ENCODE results near the gene MIB1. TPM values are rescaled to one million over a fixed set of nuclear protein-coding genes. Genes with fewer than 3 reads are reported as not detected.

Gene MIB1
- total and polyA plus RNA-seq, 10 of the 15 experiments (the other 5 are each of a cell fraction or from before 2014, with no cell fraction given): 2.3 to 27.5 (median 10.4) TPM

DNA sequence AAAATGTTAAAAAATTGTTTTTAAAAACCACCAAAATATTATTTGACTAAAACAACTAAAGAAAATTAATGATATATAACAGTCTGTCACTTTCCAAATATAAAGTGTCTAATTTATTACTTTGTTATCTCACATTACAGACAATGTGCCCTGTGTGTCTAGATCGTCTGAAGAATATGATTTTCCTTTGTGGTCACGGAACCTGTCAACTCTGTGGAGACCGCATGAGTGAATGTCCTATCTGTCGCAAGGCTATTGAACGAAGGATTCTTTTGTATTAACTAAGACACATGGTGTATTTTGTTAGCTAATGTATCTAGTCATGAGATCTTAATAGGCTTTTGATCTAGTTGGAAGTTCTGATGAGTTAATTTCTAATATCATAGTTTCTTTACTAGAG, 123.8 kb downstream of the MIB1 start (continued):
- TF ChIP-seq BCL3 (IDR thresholded peaks at IDR 0.05; ENCODE audit: borderline replicate concordance, insufficient read depth, low read depth, low read length, poor library complexity, severe bottlenecking): no peak
- TF ChIP-seq STAT1 (conservative IDR thresholded peaks at IDR 0.05): no peak
- TF ChIP-seq EED (IDR thresholded peaks at IDR 0.05; ENCODE audit: low read depth): no peak
- no peak for TF ChIP-seq BACH1 (IDR thresholded peaks at IDR 0.05; ENCODE audit: borderline replicate concordance)
- no peak for TF ChIP-seq ESRRA (IDR thresholded peaks at IDR 0.05; ENCODE audit: low read length)
- no peak for TF ChIP-seq ZNF217 (IDR thresholded peaks at IDR 0.05)
- no peak for TF ChIP-seq SMC3 (IDR thresholded peaks at IDR 0.05; ENCODE audit: borderline replicate concordance, low read length)
- no peak for TF ChIP-seq MYB (IDR thresholded peaks at IDR 0.05; ENCODE audit: borderline replicate concordance, low read depth, low read length)

DNA sequence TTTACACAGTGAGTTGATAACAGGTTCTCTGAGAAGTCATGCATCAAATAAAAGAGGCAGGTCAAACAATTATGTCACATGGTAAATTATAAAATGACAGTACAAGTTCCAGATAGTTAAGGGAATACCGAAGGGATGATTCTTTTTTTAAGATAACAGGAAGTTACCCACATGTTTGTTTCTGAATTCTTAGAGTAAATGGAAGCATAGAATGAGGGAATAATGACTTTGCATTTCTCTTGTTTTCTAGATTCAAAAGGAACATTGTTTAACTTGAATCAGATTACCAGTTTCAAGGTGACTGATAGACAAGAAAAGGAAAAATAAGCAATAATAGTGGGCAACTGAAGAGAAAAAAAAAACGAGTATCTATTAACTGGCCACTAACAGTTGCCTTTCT, 124.5 kb downstream of the MIB1 start:
- Histone ChIP-seq H3K79me2 (ENCODE audit: control insufficient read depth, insufficient read depth, low read length) (no peaks in the 10 kb centered on the region), H3K36me3 (ENCODE audit: control insufficient read depth in 2 of 2, insufficient read depth in 2 of 2, low read length in 1 of 2) (peaks cover 3% of the 10 kb centered on the region in 2 experiments), H3K9ac (ENCODE audit: control insufficient read depth, insufficient read depth, low read length) (no peak overlapping the region), H3K27me3 (replicated peaks in 1 of 2; ENCODE audit: control insufficient read depth in 2 of 2, insufficient read depth in 2 of 2, low read length in 1 of 2) (no peaks in the 10 kb centered on the region), H3K4me1 (ENCODE audit: control insufficient read depth, insufficient read depth, low read length) (no peaks in the 10 kb centered on the region), H3K9me3 (replicated peaks; ENCODE audit: control insufficient read depth, insufficient read depth, low read length) (no peaks in the 10 kb centered on the region), H4K20me1 (ENCODE audit: control insufficient read depth, insufficient read depth) (no peaks in the 10 kb centered on the region), H3K4me2 (ENCODE audit: control insufficient read depth, insufficient read depth) (no peak overlapping the region), H3K4me3 (no peak overlapping the region), H2AFZ (ENCODE audit: control insufficient read depth, low read depth, low read length) (no peak overlapping the region), H3K27ac (ENCODE audit: control insufficient read depth, insufficient read depth) (no peak overlapping the region)
- ChIA-PET RAD21 (ENCODE audit: unreplicated experiment) (no interaction called here), POLR2A (no interaction called here), CTCF (no interaction called here), SMC1A (ENCODE audit: uncharacterized antibody, unreplicated experiment) (no interaction called here)
- BruUV-seq (replicated peaks): no TSS peak
- intact Hi-C loops (cut with micrococcal nuclease; ENCODE audit: unreplicated experiment): no loop called here
- no peak for FAIRE-seq
- in situ Hi-C loops (cut with MboI): loop anchor here (25.0 kb wide), 1 partner anchor 753 kb away; the partner anchor contains the start of gene ROCK1
- 24% methylated on average over 2 of the region's 2 CpGs for WGBS (ENCODE audit: insufficient coverage, insufficient replicate concordance, low lambda C conversion rate, missing lambda C conversion rate)
- no peak for DNase-seq (ENCODE audit: low read depth, low spot score)
- no peak for ATAC-seq
- TF ChIP-seq, protein P1, sequence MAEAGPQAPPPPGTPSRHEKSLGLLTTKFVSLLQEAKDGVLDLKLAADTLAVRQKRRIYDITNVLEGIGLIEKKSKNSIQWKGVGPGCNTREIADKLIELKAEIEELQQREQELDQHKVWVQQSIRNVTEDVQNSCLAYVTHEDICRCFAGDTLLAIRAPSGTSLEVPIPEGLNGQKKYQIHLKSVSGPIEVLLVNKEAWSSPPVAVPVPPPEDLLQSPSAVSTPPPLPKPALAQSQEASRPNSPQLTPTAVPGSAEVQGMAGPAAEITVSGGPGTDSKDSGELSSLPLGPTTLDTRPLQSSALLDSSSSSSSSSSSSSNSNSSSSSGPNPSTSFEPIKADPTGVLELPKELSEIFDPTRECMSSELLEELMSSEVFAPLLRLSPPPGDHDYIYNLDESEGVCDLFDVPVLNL (IDR thresholded peaks at IDR 0.05; ENCODE audit: low read depth, low read length): no peak
- TF ChIP-seq HDGF (IDR thresholded peaks at IDR 0.05) (no peak), NFYA (IDR thresholded peaks at IDR 0.05; ENCODE audit: borderline replicate concordance, low read depth, low read length) (no peak), PAX5 (IDR thresholded peaks at IDR 0.05; ENCODE audit: borderline replicate concordance, low read depth, low read length) (no peak), FOS (IDR thresholded peaks at IDR 0.05; ENCODE audit: borderline replicate concordance, extremely low read depth, insufficient read length) (no peak), NFIC (IDR thresholded peaks at IDR 0.05; ENCODE audit: low read depth, low read length) (no peak), PML (IDR thresholded peaks at IDR 0.05; ENCODE audit: low read length) (no peak), SKIL (IDR thresholded peaks at IDR 0.05; ENCODE audit: low read depth, poor library complexity, severe bottlenecking) (no peak), TAF1 (IDR thresholded peaks at IDR 0.05; ENCODE audit: borderline replicate concordance, low read depth, low read length) (no peak), MTA2 (IDR thresholded peaks at IDR 0.05; ENCODE audit: low read depth) (no peak), CHD2 (IDR thresholded peaks at IDR 0.05; ENCODE audit: borderline replicate concordance, low read depth, low read length) (no peak), MAX (IDR thresholded peaks at IDR 0.05; ENCODE audit: low read depth, low read length) (no peak)
